ENCODE measurements around the gene MPG.

MPG gene

DNA sequence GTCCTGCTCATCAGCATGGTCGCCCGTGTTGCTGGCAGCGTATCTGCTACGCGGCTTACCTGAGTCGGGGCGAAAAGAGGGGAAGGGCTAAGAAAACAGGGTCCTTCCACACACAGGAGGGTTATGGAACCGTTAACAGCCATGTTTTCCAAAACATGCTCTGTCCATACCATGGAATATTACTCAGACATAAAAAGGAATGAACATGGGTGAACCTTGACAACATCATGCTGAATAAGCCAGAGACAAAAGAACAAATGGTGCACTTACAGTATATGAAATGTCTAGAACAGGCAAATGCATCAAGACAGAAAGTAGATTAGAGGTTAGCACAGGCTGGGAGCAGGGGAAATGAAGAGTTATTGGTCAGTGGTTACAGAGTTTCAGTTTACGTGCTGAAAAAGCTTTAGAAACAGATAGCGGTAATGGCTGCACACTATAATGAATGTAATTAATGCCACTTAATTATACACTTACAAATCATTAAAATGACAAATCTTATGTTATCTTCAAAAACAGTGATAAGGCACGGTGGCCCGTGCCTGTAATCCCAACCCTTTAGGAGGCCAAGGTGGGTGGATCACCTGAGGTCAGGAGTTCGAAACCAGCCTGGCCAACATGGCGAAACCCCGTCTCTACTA, 52.6 kb downstream of the MPG start:
- no peak overlapping the region for H3K27ac ChIP-seq
- no peak for TF ChIP-seq CTCF (IDR thresholded peaks at IDR 0.05)

GRCh38 chr16:132120-132519, 54.1 kb downstream of the MPG start:
- Histone ChIP-seq H3K4me3 (no peak overlapping the region), H3K27ac (no peak overlapping the region)
- no peak for TF ChIP-seq CTCF (IDR thresholded peaks at IDR 0.05)
- no peak for DNase-seq (ENCODE audit: low spot score)

More for the DNA sequence above, 52.6 kb downstream of the MPG start:
- no peak overlapping the region for H3K4me3 ChIP-seq
- no peak for DNase-seq (ENCODE audit: low spot score)

GRCh38 chr16:133716-134115, 55.7 kb downstream of the MPG start:
- DNase-seq (ENCODE audit: low spot score) = no peak
- Histone ChIP-seq H3K4me3 (no peak overlapping the region), H3K27ac (no peak overlapping the region)
- no peak for TF ChIP-seq CTCF (IDR thresholded peaks at IDR 0.05)

All from coronary artery (tissue), 2 donors.